ENCODE measurements around the gene NUP210. TPM values are rescaled to one million over a fixed set of nuclear protein-coding genes. Genes with fewer than 3 reads are reported as not detected.

NUP210 gene
- polyA plus RNA-seq, 1 experiment = 0.32 TPM

DNA sequence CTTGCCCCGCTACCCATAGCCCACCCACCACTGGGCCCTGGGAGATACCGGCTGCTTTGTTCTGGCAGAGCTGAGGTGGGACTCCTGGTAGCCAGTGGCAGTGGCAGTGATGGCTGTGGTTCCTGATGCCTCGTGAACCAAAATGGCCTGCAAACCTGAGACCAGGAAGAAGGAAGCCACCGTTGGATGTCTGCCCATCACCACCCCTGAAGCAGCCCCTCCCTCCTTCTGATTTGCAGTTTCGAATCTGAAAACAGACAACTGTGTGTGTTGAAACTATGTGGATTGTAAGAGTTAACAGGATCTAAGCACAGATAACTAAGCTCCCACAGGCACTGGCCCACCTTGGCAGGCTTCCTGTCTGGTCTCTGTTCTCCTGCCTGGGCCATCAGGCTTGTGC lies 66.6 kb downstream of the NUP210 start:
- ChIA-PET CTCF (interaction anchor here (0.6 to 2.1 kb wide), 8 partner anchors 8 to 896 kb away, joined by 3 to 9 read pairs (median 4); no protein-coding TSS in a partner anchor), POLR2A (interaction anchor here (0.5 kb wide), 1 partner anchor 1250 kb away, joined by 3 read pairs; no protein-coding TSS in a partner anchor)
- H3K36me3 ChIP-seq (ENCODE audit: control insufficient read depth, insufficient read depth, low read length) = no peaks in the 10 kb centered on the region
- no peaks in the 10 kb centered on the region for H3K27me3 ChIP-seq (ENCODE audit: control insufficient read depth, insufficient read depth, low read length)
- no peak overlapping the region for H3K4me3 ChIP-seq (ENCODE audit: low read depth, low read length)
- no peak for DNase-seq (ENCODE audit: low read depth)
- TF ChIP-seq, protein P1, sequence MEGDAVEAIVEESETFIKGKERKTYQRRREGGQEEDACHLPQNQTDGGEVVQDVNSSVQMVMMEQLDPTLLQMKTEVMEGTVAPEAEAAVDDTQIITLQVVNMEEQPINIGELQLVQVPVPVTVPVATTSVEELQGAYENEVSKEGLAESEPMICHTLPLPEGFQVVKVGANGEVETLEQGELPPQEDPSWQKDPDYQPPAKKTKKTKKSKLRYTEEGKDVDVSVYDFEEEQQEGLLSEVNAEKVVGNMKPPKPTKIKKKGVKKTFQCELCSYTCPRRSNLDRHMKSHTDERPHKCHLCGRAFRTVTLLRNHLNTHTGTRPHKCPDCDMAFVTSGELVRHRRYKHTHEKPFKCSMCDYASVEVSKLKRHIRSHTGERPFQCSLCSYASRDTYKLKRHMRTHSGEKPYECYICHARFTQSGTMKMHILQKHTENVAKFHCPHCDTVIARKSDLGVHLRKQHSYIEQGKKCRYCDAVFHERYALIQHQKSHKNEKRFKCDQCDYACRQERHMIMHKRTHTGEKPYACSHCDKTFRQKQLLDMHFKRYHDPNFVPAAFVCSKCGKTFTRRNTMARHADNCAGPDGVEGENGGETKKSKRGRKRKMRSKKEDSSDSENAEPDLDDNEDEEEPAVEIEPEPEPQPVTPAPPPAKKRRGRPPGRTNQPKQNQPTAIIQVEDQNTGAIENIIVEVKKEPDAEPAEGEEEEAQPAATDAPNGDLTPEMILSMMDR (IDR thresholded peaks at IDR 0.05; ENCODE audit: insufficient read depth, low read depth, low read length) = no peak

DNA sequence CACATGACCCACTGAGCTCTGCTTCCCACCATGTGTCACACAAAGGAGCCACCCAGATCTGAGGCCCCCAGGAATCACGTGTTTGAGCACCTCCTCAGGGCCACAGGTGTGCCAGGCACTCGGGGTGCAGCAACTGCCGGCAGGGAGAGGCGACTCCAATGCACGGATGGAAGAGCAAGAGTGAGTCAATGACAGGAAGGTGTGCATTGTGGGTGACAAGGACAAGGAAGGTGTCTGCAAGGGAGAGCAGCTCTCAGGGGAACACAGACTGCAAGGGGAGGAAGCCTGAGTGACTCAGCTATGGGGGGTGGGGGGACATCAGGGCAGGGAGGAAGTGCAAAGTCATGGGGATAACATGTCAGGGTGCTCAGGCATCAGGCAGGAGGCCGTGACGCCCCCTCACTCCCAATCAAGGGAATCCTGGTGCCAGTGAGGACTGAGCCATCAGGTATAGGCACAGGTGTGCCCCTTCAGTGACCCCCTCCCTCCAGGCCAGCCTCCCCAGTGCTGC lies 67.4 kb downstream of the NUP210 start:
- Histone ChIP-seq H3K27me3 (ENCODE audit: control insufficient read depth, insufficient read depth, low read length) (no peaks in the 10 kb centered on the region), H3K4me3 (ENCODE audit: low read depth, low read length) (no peak overlapping the region), H3K36me3 (ENCODE audit: control insufficient read depth, insufficient read depth, low read length) (no peaks in the 10 kb centered on the region)
- no peak for DNase-seq (ENCODE audit: low read depth)
- POLR2A ChIA-PET = no interaction called here
- TF ChIP-seq, protein P1 (IDR thresholded peaks at IDR 0.05; ENCODE audit: insufficient read depth, low read depth, low read length) = no peak
- CTCF ChIA-PET = interaction anchor here (2.1 kb wide), 1 partner anchor 10 kb away, joined by 9 read pairs; no protein-coding TSS in a partner anchor

DNA sequence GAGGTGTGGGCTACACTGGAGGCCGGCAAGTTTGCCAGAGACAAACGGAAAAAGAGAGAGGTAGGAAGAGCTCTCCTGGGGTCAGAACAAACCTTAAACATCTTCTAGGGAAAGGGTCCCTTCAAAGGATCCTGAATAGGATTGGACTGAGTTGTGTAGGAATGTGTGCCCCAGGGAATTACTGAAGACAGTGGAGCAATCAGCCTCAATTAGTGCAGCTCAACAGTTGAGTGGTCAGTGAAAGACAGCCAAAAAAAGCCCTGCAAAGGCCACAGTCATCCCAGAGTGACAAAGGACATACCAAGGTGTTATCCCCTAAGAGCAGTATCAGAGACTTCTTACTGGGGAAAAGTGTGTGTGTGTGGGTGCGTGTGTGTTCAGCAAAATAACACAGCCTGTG lies 70.3 kb downstream of the NUP210 start:
- ChIA-PET CTCF (interaction anchor here (1.0 to 1.2 kb wide), 2 partner anchors 30 to 88 kb away, joined by 3 read pairs; no protein-coding TSS in a partner anchor), POLR2A (no interaction called here)
- TF ChIP-seq, protein P1 (IDR thresholded peaks at IDR 0.05; ENCODE audit: insufficient read depth, low read depth, low read length) = no peak
- Histone ChIP-seq H3K4me3 (ENCODE audit: low read depth, low read length) (no peak overlapping the region), H3K36me3 (ENCODE audit: control insufficient read depth, insufficient read depth, low read length) (no peaks in the 10 kb centered on the region), H3K27me3 (ENCODE audit: control insufficient read depth, insufficient read depth, low read length) (no peaks in the 10 kb centered on the region)
- DNase-seq (ENCODE audit: low read depth) = no peak

DNA sequence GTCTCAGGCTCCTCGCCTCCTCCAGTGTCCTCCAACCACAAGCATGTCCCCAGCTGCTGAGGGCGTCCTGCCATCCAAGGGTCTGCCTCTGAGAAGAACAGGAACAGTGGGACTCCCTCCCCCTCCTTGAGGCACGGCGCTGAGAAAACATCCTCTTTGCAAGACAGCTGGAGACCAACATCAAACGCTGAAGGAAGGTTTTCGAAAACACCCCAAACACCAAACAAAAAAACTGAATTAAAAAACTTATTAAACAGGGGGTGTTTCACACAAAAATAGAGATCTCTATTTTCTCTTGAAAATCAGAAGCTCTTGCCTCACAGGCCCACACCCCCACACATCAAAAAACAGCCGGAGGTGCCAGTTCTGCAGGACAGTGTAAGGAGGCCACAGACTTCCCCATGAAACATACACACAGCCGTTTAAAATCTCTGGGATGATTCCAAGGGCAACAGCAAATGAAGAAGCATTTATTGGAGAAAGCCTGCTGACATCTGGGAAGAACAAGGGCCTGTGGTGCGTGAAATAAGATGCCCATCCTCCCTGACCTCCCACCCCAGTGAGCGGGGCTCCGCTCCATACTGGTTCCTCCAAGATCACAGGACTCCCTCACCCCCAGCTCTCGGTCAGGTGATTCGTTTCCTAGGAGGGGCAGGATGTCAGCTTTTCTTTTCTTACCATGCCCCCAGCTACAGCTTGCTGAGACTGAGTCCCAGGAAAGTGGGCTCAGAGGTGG lies 71.3 kb downstream of the NUP210 start:
- CTCF ChIA-PET = interaction anchor here (0.8 to 1.2 kb wide), 3 partner anchors 16 to 89 kb away, joined by 3 read pairs; no protein-coding TSS in a partner anchor

DNA sequence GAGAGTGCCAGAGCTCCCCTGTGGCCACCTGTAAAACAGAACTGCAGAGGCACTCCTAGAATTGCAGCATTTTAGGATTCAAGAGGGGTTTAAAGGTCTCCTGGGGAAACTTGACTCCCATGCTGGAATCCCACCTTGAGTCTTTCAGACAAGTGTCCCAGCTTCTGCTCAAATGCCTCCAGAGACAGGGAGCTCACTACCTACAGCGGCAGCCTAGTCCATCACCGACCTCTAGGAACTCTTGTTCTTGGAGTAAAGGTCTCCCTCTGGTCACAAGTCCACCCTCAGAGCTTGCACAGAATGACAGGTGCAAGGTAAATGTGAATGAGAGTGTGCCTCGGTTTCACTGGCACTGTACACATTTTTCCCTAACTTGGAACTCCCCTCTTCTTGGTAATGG lies 72.0 kb downstream of the NUP210 start:
- no peak for DNase-seq (ENCODE audit: low read depth)
- CTCF ChIA-PET = interaction anchor here (0.8 kb wide), 1 partner anchor 16 kb away, joined by 3 read pairs; no protein-coding TSS in a partner anchor
- POLR2A ChIA-PET = no interaction called here
- no peak overlapping the region for H3K4me3 ChIP-seq (ENCODE audit: low read depth, low read length)
- H3K27me3 ChIP-seq (ENCODE audit: control insufficient read depth, insufficient read depth, low read length) = no peaks in the 10 kb centered on the region; the same call in 1 of the 2 replicates
- TF ChIP-seq, protein P1 (IDR thresholded peaks at IDR 0.05; ENCODE audit: insufficient read depth, low read depth, low read length) = no peak
- no peaks in the 10 kb centered on the region for H3K36me3 ChIP-seq (ENCODE audit: control insufficient read depth, insufficient read depth, low read length)

More for the DNA sequence above, 71.3 kb downstream of the NUP210 start:
- H3K4me3 ChIP-seq (ENCODE audit: low read depth, low read length) = no peak overlapping the region
- no peaks in the 10 kb centered on the region for H3K36me3 ChIP-seq (ENCODE audit: control insufficient read depth, insufficient read depth, low read length)
- H3K27me3 ChIP-seq (ENCODE audit: control insufficient read depth, insufficient read depth, low read length) = no peaks in the 10 kb centered on the region
- POLR2A ChIA-PET = no interaction called here
- DNase-seq (ENCODE audit: low read depth) = no peak
- TF ChIP-seq, protein P1 (IDR thresholded peaks at IDR 0.05; ENCODE audit: insufficient read depth, low read depth, low read length) = no peak
